GM12874 (cell line): ENCODE results near the gene KIRREL3.

Experiments
- TF ChIP-seq, protein P1 (sequence below): IDR thresholded peaks from 2 replicates; pipeline ENCODE4 v1.5.1; 2011; ENCODE audit warnings: low read depth, mild to moderate bottlenecking, control low read depth, low read length, moderate library complexity; ENCODE audit not compliant: insufficient read depth

The KIRREL3 gene

DNA sequence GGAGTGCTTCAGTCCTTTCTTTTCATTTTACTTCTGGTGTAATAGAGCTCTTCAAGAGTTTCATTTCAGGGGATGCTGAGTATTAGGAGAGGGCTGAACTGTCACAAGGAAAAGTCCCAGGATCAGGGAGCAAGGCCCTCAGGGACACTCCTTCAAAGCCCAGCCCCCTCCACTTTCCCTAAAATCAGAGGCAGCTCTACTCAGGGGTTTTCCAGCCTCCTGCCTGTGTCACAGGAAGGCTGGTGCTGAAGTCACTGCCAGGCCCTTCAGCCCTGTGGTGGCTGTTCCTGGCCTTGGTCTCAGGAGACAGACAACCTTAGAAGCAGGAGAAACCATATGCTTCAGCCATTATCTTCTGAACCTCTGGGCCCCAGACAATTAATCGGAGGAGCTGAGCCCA, 36.4 kb upstream of the KIRREL3 start:
- TF ChIP-seq, protein P1, sequence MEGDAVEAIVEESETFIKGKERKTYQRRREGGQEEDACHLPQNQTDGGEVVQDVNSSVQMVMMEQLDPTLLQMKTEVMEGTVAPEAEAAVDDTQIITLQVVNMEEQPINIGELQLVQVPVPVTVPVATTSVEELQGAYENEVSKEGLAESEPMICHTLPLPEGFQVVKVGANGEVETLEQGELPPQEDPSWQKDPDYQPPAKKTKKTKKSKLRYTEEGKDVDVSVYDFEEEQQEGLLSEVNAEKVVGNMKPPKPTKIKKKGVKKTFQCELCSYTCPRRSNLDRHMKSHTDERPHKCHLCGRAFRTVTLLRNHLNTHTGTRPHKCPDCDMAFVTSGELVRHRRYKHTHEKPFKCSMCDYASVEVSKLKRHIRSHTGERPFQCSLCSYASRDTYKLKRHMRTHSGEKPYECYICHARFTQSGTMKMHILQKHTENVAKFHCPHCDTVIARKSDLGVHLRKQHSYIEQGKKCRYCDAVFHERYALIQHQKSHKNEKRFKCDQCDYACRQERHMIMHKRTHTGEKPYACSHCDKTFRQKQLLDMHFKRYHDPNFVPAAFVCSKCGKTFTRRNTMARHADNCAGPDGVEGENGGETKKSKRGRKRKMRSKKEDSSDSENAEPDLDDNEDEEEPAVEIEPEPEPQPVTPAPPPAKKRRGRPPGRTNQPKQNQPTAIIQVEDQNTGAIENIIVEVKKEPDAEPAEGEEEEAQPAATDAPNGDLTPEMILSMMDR: no peak

DNA sequence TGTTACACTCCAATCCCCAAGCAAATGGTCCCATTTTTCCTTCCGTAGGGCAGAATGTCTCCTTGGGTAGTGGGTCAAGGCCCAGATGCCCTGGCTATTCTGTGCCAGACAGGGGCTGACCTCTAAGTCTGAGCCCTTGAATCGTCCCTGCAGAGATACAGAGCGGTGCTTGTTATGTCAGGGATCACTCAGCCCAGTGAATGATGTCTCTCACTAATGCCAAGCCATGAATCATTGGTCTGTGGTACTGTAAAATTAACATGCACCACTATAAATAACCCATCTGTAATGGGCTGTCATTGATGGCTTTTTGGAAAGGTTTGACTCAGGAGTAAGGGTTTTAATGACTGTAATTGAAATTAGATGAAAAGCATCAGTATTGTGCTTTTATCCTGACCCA, 35.3 kb upstream of the KIRREL3 start:
- TF ChIP-seq, protein P1: no peak

DNA sequence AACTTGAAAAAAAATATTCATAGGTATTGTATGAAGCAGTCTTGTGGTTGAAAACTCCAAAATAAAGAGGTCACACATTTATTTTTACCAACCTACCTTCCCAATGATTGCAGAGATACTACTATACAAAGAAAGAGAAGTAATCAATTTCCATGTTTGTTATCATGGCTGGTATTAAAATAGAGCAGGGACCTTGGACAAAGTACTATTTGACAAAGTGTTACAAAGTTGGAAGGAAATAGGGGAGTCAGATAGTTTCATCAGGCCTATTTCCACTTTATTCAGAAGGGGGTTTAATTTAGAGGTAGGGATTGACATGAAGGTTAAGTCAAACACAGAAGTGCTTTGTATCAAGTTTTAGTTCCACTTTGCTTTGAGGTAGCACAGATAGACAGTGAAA, 34.4 kb upstream of the KIRREL3 start:
- TF ChIP-seq, protein P1: no peak

DNA sequence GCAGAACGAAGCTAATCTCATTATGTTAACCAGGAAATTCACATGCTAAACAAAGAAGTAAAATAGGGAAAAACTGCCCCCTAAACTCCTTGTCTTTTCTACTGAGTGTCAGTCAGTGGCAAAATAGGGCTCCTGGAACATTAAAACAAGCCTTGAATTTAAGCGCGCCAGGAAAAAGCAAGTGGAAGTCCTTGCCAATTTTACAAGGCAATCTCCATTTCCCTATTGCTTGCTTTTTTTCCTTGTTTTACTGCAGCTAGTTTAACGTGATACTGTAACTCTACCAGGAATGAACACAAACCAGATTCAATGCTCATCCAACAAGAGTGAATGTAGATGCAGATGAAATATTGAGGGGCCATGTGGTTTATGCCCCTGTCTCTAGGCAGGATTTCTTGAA, 28.1 kb upstream of the KIRREL3 start:
- TF ChIP-seq, protein P1: no peak

DNA sequence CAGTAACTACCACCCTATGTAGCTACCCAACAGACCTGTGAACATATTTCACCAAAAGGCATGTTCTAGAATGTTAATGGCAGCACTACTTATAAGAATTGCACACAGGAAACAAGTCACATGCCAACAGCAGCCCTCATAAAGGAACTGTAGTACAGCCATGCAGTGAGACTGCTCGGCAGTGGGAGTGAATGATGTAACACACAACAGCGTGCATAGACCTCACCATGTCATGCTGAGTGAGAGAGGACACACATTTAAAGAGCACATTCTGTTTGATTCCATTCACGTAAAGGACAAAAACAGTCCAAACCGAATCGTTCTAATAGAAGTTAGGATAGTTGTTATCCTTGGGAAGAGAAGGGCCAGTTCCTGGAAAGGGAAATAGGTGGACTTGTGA, 27.2 kb upstream of the KIRREL3 start:
- TF ChIP-seq, protein P1: no peak

DNA sequence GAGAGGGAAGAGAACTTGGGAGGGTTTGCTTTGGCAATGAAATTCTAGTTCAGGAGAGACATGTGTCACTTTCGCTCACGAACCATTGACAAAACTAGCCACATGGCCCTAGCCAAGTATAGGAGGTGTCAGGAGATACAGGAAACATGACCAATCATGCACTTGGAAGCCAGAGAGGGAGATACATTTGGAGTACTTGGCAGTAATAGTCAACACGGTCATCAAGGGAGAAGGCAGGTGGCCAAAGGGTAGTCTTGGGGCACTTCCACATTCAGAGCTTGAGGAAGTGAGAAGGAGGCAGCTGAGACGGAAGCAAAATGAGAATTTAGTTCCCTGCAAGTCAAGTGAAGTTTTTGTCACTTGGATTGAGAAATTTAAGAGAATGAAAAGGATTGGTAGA, 26.4 kb upstream of the KIRREL3 start:
- TF ChIP-seq, protein P1: no peak

DNA sequence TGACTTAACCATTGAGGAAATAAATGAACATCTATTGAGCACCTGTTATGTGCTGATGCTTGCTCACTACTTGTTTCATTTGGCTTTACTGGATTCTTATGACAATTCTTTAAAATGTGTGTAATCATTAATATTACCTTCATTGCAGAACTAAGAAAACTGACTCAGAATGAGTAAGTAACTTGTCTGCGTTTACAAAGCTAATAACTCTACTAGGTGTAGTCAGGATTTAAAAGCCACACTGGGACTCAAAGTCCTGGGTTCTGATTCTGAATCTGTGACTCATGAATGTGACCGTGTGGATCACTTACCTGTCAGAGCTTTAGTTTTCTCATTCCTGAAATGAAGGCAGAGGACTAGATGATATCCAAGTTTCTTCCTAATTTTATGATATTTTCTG, 23.4 kb upstream of the KIRREL3 start:
- TF ChIP-seq, protein P1: no peak
